GM18526 (cell line): ENCODE results near the gene OSBPL9.

Experiments used
- POLR2A ChIP-seq: IDR thresholded peaks from 3 replicates; pipeline ENCODE4 v1.6.1; 2011; ENCODE audit not compliant: insufficient read length; ENCODE audit errors: extremely low read depth

OSBPL9 gene

GRCh38 chr1:51664421-51665240, 47.7 kb downstream of the OSBPL9 start:
- TF ChIP-seq POLR2A = no peak

GRCh38 chr1:51666478-51666877, 49.6 kb downstream of the OSBPL9 start:
- no peak for TF ChIP-seq POLR2A

GRCh38 chr1:51667561-51667960, 50.7 kb downstream of the OSBPL9 start:
- TF ChIP-seq POLR2A = no peak

GRCh38 chr1:51669272-51669671, 52.4 kb downstream of the OSBPL9 start:
- no peak for TF ChIP-seq POLR2A

GRCh38 chr1:51669816-51670215, 52.9 kb downstream of the OSBPL9 start:
- TF ChIP-seq POLR2A = no peak

- no peak for TF ChIP-seq POLR2A
Measured at GRCh38 chr1:51671527-51672325, 54.8 kb downstream of the OSBPL9 start.

- TF ChIP-seq POLR2A = no peak
Measured at GRCh38 chr1:51673279-51673678, 56.4 kb downstream of the OSBPL9 start.

- TF ChIP-seq POLR2A = no peak
Measured at GRCh38 chr1:51675177-51675780, 58.4 kb downstream of the OSBPL9 start.

GRCh38 chr1:51679435-51679834, 62.5 kb downstream of the OSBPL9 start:
- no peak for TF ChIP-seq POLR2A

GRCh38 chr1:51684776-51685175, 67.9 kb downstream of the OSBPL9 start:
- TF ChIP-seq POLR2A = no peak

- TF ChIP-seq POLR2A = no peak
Measured at GRCh38 chr1:51686450-51686849, 69.6 kb downstream of the OSBPL9 start.

GRCh38 chr1:51689075-51689440, 72.2 kb downstream of the OSBPL9 start:
- no peak for TF ChIP-seq POLR2A

- no peak for TF ChIP-seq POLR2A
Measured at GRCh38 chr1:51689643-51690042, 72.8 kb downstream of the OSBPL9 start.

- no peak for TF ChIP-seq POLR2A
Measured at GRCh38 chr1:51690285-51690961, 73.5 kb downstream of the OSBPL9 start.

- TF ChIP-seq POLR2A = no peak
Measured at GRCh38 chr1:51691920-51692319, 75.0 kb downstream of the OSBPL9 start.
